GM12873 (cell line): Measurements from ENCODE around the gene BAG1.

ENCODE experiments used
- CTCF ChIP-seq: IDR thresholded peaks from 2 replicates; pipeline ENCODE4 v1.5.1; 2012; ENCODE audit warnings: low read depth, mild to moderate bottlenecking, moderate library complexity, low read length, control low read depth; ENCODE audit not compliant: insufficient read depth; ENCODE audit errors: missing control alignments

BAG1 gene

GRCh38 chr9:33233626-33234342 lies 30.7 kb downstream of the BAG1 start:
- no peak for TF ChIP-seq CTCF

GRCh38 chr9:33232815-33233214 lies 31.7 kb downstream of the BAG1 start:
- TF ChIP-seq CTCF, result no peak

- TF ChIP-seq CTCF, result no peak
Measured at GRCh38 chr9:33231623-33231942, 32.9 kb downstream of the BAG1 start.

- TF ChIP-seq CTCF, result no peak
Measured at GRCh38 chr9:33230756-33231622, 33.5 kb downstream of the BAG1 start.

- TF ChIP-seq CTCF, result peak; percentile 25
Measured at GRCh38 chr9:33229359-33230114, 35.0 kb downstream of the BAG1 start.

GRCh38 chr9:33228606-33229005 lies 35.9 kb downstream of the BAG1 start:
- no peak for TF ChIP-seq CTCF

GRCh38 chr9:33227741-33228140 lies 36.8 kb downstream of the BAG1 start:
- TF ChIP-seq CTCF, result no peak
